Bronchial epithelial cell (primary cell): ENCODE data around the gene UST. TPM values are rescaled to one million over a fixed set of nuclear protein-coding genes. Genes with fewer than 3 reads are reported as not detected.
"Not testable (repeated sequence)": the region's sequence is repeated elsewhere in the genome, so short reads cannot be mapped to it uniquely, and the experiment has no call there.

Experiments used
- DNase-seq: peaks from one replicate; pipeline ENCODE4 v3.0.0-alpha.2; 2010; ENCODE audit warnings: low read depth
- FAIRE-seq: peaks from 2 replicates; lab custom pipeline; 2011; peaks lifted over from hg19 to GRCh38; lab: Jason Lieb, UNC
- H3K27me3 ChIP-seq: 2 replicates; pipeline ENCODE4 v1.5.1; 2011; ENCODE audit warnings: low read length; ENCODE audit not compliant: control insufficient read depth, insufficient read depth
- H3K36me3 ChIP-seq: 2 replicates; pipeline ENCODE4 v1.5.1; 2011; ENCODE audit warnings: low read length; ENCODE audit not compliant: control insufficient read depth, insufficient read depth
- H3K4me3 ChIP-seq: 2 replicates; pipeline ENCODE4 v1.5.1; 2011; ENCODE audit warnings: mild to moderate bottlenecking, low read depth, low read length, control low read depth
- total RNA-seq: library from RNA; depleted of rRNA; stranded (reverse); fragments of >200 nt; gene quantifications from 2 replicates; pipeline ENCODE4 v1.2.1, GENCODE V29; 2014
- TF ChIP-seq, protein P1 (sequence below): IDR thresholded peaks from 2 replicates; pipeline ENCODE4 v1.5.1; 2011; ENCODE audit warnings: mild to moderate bottlenecking, moderate library complexity, low read length, control low read depth, inconsistent platforms; ENCODE audit not compliant: insufficient read depth, severe bottlenecking

Gene UST
- total RNA-seq, 1 donor from 2014 or later, result 18.7 TPM

DNA sequence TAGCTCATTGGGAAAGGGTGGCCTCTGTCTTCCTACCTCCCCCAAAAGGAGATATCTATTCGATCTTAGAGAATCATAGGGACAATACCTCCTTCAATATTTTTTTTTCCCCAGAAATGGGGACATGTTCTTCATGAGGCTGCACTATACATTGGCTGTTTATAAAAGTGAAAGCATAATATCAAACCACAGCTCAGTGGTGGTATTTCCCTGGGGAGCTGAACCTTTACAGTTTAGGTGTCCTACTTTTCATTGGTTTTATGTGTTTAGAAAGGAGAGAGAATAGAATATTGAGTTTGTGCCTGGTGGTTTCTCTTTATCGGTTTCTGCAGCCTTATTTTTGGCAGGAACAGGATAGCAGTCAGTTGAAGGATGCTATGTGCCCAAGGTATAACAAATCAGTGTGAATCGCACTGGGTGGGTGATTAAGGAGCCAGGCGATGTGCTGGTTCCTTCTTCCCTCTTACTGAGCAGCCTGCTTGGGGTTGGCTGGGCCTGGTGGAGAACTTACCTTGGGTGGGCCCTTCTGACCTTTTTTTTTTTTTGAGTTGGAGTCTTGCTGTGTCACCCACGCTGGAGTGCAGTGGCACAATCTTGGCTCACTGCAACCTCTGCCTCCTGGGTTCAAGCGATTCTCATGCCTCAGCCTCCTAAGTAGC is 25.2 kb downstream of the UST start:
- Histone ChIP-seq H3K4me3 (no peak overlapping the region), H3K27me3 (peaks cover 1% of the 10 kb centered on the region), H3K36me3 (no peaks in the 10 kb centered on the region)
- TF ChIP-seq, protein P1, sequence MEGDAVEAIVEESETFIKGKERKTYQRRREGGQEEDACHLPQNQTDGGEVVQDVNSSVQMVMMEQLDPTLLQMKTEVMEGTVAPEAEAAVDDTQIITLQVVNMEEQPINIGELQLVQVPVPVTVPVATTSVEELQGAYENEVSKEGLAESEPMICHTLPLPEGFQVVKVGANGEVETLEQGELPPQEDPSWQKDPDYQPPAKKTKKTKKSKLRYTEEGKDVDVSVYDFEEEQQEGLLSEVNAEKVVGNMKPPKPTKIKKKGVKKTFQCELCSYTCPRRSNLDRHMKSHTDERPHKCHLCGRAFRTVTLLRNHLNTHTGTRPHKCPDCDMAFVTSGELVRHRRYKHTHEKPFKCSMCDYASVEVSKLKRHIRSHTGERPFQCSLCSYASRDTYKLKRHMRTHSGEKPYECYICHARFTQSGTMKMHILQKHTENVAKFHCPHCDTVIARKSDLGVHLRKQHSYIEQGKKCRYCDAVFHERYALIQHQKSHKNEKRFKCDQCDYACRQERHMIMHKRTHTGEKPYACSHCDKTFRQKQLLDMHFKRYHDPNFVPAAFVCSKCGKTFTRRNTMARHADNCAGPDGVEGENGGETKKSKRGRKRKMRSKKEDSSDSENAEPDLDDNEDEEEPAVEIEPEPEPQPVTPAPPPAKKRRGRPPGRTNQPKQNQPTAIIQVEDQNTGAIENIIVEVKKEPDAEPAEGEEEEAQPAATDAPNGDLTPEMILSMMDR, result no peak
- DNase-seq (no peak), FAIRE-seq (no peak)

DNA sequence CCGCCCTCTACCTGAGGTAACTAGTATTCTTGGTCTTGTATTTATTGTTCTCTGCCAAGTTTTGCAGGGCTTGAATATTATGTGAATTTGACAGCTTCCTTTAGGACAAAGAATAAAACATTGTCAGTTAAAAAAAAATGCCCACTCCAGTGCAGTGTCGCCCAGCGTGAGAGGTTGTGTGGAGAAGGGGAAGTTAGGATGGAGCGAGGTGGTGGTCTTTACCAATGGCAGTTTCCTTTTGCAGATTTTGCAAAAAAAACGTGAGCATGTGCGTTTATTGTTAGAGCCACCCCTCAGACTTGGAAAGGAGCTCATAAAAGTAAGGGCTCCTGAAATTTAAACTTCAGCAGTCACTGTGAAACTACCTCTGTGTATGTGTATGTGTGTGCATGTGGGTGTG is 28.3 kb downstream of the UST start:
- H3K4me3 ChIP-seq, result no peak overlapping the region
- TF ChIP-seq, protein P1, result no peak
- FAIRE-seq (no peak), DNase-seq (no peak)
- H3K27me3 ChIP-seq, result no peaks in the 10 kb centered on the region
- H3K36me3 ChIP-seq, result no peaks in the 10 kb centered on the region

DNA sequence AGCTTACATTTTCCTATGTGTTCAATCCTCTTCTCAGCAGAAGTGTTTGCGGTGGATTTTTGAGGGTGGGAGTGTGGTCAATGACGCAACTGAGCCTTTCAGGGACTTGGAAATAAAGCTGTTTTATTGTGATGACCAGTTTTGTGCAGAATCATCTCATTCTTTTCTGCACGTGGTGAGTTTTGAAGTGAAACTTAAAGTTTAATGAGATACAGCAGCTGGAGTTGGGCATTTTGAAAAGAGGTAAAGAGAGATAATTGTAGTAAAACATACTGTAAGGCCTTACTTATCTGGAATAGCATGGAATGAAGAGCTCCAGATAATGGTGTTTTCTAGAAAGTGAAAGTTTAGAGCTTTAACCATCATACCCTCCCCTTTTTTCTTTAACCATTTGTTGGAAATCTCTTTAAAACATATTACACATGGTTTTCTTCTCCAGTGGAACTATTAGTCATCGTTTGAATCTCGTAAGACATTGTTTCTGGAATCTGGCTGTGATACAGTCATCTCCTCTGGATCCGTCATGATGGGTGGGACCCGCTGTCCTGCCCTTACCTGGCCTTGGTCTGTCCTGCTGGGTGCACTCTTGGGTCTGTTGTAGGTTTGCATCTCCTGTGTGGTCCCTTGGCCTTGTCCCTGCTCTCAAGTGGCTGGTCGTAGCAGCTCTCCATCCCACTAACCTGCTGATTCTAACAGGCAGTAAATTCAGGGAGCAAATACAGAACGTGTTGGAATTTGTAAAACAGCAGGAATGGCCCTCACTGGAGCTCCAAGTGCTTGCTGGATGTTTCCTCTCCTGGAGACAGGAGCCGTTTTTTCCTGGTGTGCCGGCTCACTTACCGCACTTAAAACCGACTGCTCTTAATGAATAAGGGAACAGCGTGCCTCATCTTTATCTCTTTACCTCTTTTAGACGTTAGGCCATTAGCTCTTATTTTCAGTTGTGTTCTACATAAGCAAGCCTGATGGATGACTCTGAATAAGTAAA is 29.8 kb downstream of the UST start:
- Histone ChIP-seq H3K4me3 (no peak overlapping the region), H3K36me3 (no peaks in the 10 kb centered on the region), H3K27me3 (no peaks in the 10 kb centered on the region)
- TF ChIP-seq, protein P1, result no peak
- no peak for FAIRE-seq
- DNase-seq, result peak; percentile 91

DNA sequence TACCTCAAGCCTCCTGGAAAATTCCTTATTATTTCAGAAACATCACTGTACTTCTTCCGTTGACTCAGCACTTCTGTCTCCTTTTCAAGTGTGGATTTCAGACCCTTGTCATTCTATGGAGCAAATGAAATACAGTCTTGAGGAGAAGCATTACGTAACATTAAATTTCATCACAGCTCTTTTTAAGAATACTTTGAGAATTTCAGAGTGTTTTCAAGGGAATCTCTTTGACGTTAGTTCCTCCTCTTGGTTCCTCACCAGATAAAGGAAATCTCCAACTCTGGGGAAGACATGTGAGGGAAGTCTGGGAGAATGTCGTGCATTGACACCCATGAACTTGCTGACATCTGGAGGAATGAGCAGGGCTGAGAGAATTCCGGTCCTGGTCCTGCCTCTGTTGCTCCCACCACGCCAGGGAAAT is 32.3 kb downstream of the UST start:
- FAIRE-seq, result no peak
- Histone ChIP-seq H3K4me3 (no peak overlapping the region), H3K36me3 (no peaks in the 10 kb centered on the region)

DNA sequence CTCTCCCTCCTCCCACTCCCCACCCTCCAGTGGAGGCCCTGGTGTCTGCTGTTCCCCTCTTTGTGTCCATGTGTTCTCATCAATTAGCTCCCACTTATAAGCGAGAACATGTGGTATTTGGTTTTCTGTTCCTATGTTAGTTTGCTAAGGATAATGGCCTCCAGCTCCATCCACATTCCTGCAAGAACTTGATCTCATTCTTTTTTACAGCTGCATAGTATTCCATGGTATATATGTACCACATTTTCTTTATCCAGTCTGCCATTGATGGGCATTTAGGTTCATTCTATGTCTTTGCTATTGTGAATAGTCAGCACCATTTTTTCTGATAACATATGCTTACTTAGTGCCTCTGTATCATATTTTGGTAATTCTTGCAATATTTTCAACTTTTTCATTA is 33.6 kb downstream of the UST start:
- not testable (repeated sequence) for DNase-seq, FAIRE-seq

More for the DNA sequence above, 32.3 kb downstream of the UST start:
- H3K27me3 ChIP-seq, result no peaks in the 10 kb centered on the region
- TF ChIP-seq, protein P1, result no peak
- DNase-seq, result peak; percentile 3

DNA sequence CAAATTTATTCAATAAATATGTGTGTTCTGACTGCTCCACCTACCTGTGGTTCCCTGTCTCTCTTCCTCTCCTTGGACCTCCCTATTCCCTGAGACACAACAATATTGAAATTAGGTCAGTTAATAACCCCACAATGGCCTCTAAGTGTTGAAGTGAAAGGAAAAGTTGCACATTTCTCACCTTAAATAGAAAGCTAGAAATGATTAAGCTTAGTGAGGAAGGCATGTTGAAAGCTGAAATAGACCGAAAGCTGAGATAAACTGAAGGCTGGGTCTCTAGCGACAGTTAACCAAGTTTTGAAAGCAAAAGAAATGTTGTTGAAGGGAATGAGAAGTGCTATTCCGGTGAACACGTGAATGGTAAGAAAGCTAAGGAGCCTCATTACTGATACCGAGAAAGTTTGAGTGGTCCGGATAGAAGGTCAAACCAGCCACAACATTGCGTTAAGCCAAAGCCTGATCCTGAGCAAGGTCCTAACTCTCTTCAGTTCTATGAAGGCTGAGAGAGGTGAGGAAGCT is 34.1 kb downstream of the UST start:
- FAIRE-seq, result no peak
- H3K36me3 ChIP-seq, result no peaks in the 10 kb centered on the region
- no peak overlapping the region for H3K4me3 ChIP-seq
- no peaks in the 10 kb centered on the region for H3K27me3 ChIP-seq
- TF ChIP-seq, protein P1, result no peak
- no peak for DNase-seq

More for the DNA sequence above, 33.6 kb downstream of the UST start:
- H3K36me3 ChIP-seq, H3K4me3 ChIP-seq, H3K27me3 ChIP-seq: not testable (repeated sequence)
